IMR-90 (cell line): Measurements from ENCODE around the gene NPNT. TPM values are rescaled to one million over a fixed set of nuclear protein-coding genes. Genes with fewer than 3 reads are reported as not detected.
A peak's percentile ranks its signal among the peaks of the same experiment; 100 is the strongest.

Experiments used
- ATAC-seq: fragments of 200-7000 bp; cut with Tn5 transposase; 2 replicates; pipeline ENCODE4 v1.9.1; 2020; ENCODE audit warnings: low read depth, mild to moderate bottlenecking, moderate library complexity
- BruUV-seq: library from RNA; stranded (reverse); fragments of 400-500 nt; replicated peaks from 2 replicates; lab custom pipeline; 2021; lab: Mats Ljungman, UMichigan
- CTCF ChIA-PET: fragments of 300-600 bp; formaldehyde crosslinking; extraction: SDS; loops from one replicate; lab custom pipeline; 2021; ENCODE audit warnings: antibody characterized with exemption; lab: Yijun Ruan, JAX
- POLR2A ChIA-PET: fragments of 300-600 bp; sonication (Branson Sonifier 250); formaldehyde crosslinking; loops from one replicate; lab custom pipeline; 2022; ENCODE audit warnings: antibody characterized with exemption; ENCODE audit not compliant: unreplicated experiment; lab: Charles Lee
- DNase-seq: peaks from one replicate; pipeline ENCODE4 v3.0.0; 2013
- H2AFZ ChIP-seq: replicated peaks from 2 replicates; pipeline ENCODE3; 2013; ENCODE audit warnings: low read length, mild to moderate bottlenecking; ENCODE audit not compliant: poor library complexity
- H2AK5ac ChIP-seq: 2 replicates; pipeline ENCODE4 v1.6.1; 2013; ENCODE audit warnings: low read depth, low read length, inconsistent platforms
- H2AK9ac ChIP-seq: replicated peaks from 2 replicates; pipeline ENCODE3; 2013; ENCODE audit warnings: mild to moderate bottlenecking, low read depth, low read length, moderate library complexity; ENCODE audit not compliant: poor library complexity
- H2BK120ac ChIP-seq: 2 replicates; pipeline ENCODE4 v1.6.1; 2013; ENCODE audit warnings: low read depth, low read length, inconsistent platforms
- H2BK15ac ChIP-seq: 3 replicates; pipeline ENCODE4 v1.6.1; 2013; ENCODE audit warnings: low read depth, low read length, inconsistent platforms
- H2BK20ac ChIP-seq: 2 replicates; pipeline ENCODE4 v1.6.1; 2013; ENCODE audit warnings: low read depth, mild to moderate bottlenecking, inconsistent platforms, low read length, moderate library complexity
- H2BK5ac ChIP-seq: 2 replicates; pipeline ENCODE4 v1.6.1; 2013; ENCODE audit warnings: mild to moderate bottlenecking, low read depth, low read length, inconsistent platforms; ENCODE audit not compliant: poor library complexity, severe bottlenecking
- H3K14ac ChIP-seq: replicated peaks from 2 replicates; pipeline ENCODE4 v1.6.1; 2013; ENCODE audit warnings: low read depth, low read length, inconsistent platforms
- H3K18ac ChIP-seq: 2 replicates; pipeline ENCODE4 v1.6.1; 2013; ENCODE audit warnings: low read depth, low read length, control low read depth
- H3K23ac ChIP-seq: 2 replicates; pipeline ENCODE4 v1.6.1; 2013; ENCODE audit warnings: low read depth, low read length, inconsistent platforms
- H3K27ac ChIP-seq: 2 replicates; pipeline ENCODE4 v1.5.1; 2013; ENCODE audit warnings: mild to moderate bottlenecking, control low read depth, low read length; ENCODE audit not compliant: insufficient read depth
- H3K27me3 ChIP-seq: 2 replicates; pipeline ENCODE4 v1.6.1; 2013; ENCODE audit warnings: low read length; ENCODE audit not compliant: control insufficient read depth, insufficient read depth
- H3K36me3 ChIP-seq: 2 replicates; pipeline ENCODE4 v1.6.1; 2013; ENCODE audit warnings: low read length, mixed read lengths; ENCODE audit not compliant: control insufficient read depth, insufficient read depth
- H3K4ac ChIP-seq: 2 replicates; pipeline ENCODE4 v1.6.1; 2013; ENCODE audit warnings: low read depth, low read length, inconsistent platforms
- H3K4me1 ChIP-seq: 2 replicates; pipeline ENCODE4 v1.6.1; 2013; ENCODE audit warnings: low read length, mixed read lengths; ENCODE audit not compliant: control insufficient read depth, insufficient read depth
- H3K4me2 ChIP-seq: 2 replicates; pipeline ENCODE4 v1.6.1; 2013; ENCODE audit warnings: low read depth, mild to moderate bottlenecking, control low read depth, low read length, moderate library complexity
- H3K4me3 ChIP-seq: 2 replicates; pipeline ENCODE4 v1.5.1; 2013; ENCODE audit warnings: low read depth, mild to moderate bottlenecking, control low read depth, low read length, moderate library complexity; ENCODE audit not compliant: insufficient read depth
- H3K56ac ChIP-seq: 2 replicates; pipeline ENCODE4 v1.6.1; 2013; ENCODE audit warnings: low read length, inconsistent platforms; ENCODE audit not compliant: insufficient read depth; ENCODE audit errors: extremely low read depth
- H3K79me1 ChIP-seq, 2 experiments: 2 replicates each; pipeline ENCODE4 v1.6.1; 2013; ENCODE audit warnings: low read length in 2 of 2, inconsistent platforms in 1 of 2, low read depth in 1 of 2
- H3K9ac ChIP-seq: 2 replicates; pipeline ENCODE4 v1.6.1; 2013; ENCODE audit warnings: low read depth, low read length, control low read depth
- H3K9me1 ChIP-seq: 2 replicates; pipeline ENCODE4 v1.6.1; 2013; ENCODE audit warnings: low read length, inconsistent platforms; ENCODE audit not compliant: insufficient read depth
- H3K9me3 ChIP-seq: 2 replicates; pipeline ENCODE4 v1.6.1; 2013; ENCODE audit warnings: low read length; ENCODE audit not compliant: control insufficient read depth, insufficient read depth
- H4K20me1 ChIP-seq: 2 replicates; pipeline ENCODE4 v1.6.1; 2013; ENCODE audit warnings: low read length, inconsistent platforms; ENCODE audit not compliant: insufficient read depth
- H4K5ac ChIP-seq: 2 replicates; pipeline ENCODE4 v1.6.1; 2013; ENCODE audit warnings: mild to moderate bottlenecking, low read depth, low read length, control low read depth
- H4K8ac ChIP-seq, 2 experiments: 2 replicates each; pipeline ENCODE4 v1.6.1; 2013; ENCODE audit warnings: low read depth in 2 of 2, low read length in 2 of 2, control low read depth in 1 of 2, inconsistent platforms in 1 of 2
- H4K91ac ChIP-seq: 2 replicates; pipeline ENCODE4 v1.6.1; 2013; ENCODE audit warnings: low read depth, low read length, inconsistent platforms; ENCODE audit not compliant: insufficient read depth
- CEBPB ChIP-seq: IDR thresholded peaks from 2 replicates; pipeline ENCODE4 v1.6.1; 2012; ENCODE audit warnings: low read depth, low read length, improper control_type of control experiment
- CHD1 ChIP-seq: IDR thresholded peaks from 2 replicates; pipeline ENCODE4 v1.6.1; 2012; ENCODE audit warnings: low read depth, low read length, improper control_type of control experiment
- CTCF ChIP-seq: conservative IDR thresholded peaks from 2 replicates; pipeline ENCODE4 v1.5.1; 2012; ENCODE audit warnings: mild to moderate bottlenecking, low read depth, low read length, improper control_type of control experiment
- MAZ ChIP-seq: IDR thresholded peaks from 2 replicates; pipeline ENCODE4 v1.6.1; 2012; ENCODE audit warnings: low read depth, mild to moderate bottlenecking, low read length, improper control_type of control experiment, moderate library complexity, borderline replicate concordance
- NFE2L2 ChIP-seq: fragments of 150-350 bp; IDR thresholded peaks from 2 replicates; pipeline ENCODE4 v1.6.1; 2016; ENCODE audit warnings: low read depth, mild to moderate bottlenecking, low read length
- POLR2A ChIP-seq: IDR thresholded peaks from 2 replicates; pipeline ENCODE4 v1.6.1; 2012; ENCODE audit warnings: mild to moderate bottlenecking, low read depth, low read length
- RAD21 ChIP-seq: IDR thresholded peaks from 2 replicates; pipeline ENCODE4 v1.6.1; 2012; ENCODE audit warnings: low read length, improper control_type of control experiment
- WGBS, 2 experiments: methylation state at CpG; one replicate each; pipeline versions ENCODE4 v1.1.5 to v1.1.7; 2013; ENCODE audit warnings: missing lambda C conversion rate in 2 of 2; ENCODE audit not compliant: insufficient read length in 1 of 2; ENCODE audit errors: extremely low coverage in 2 of 2; 5-methylcytosine and 5-hydroxymethylcytosine counted together
- dilution Hi-C: fragments of 300-500 bp; cut with HindIII; formaldehyde crosslinking; loops from one replicate; pipeline ENCODE4 v1.14.3; 2018; ENCODE audit warnings: low sequenced_read_pairs; ENCODE audit not compliant: unreplicated experiment
- in situ Hi-C: fragments of 300-500 bp; cut with MboI; formaldehyde crosslinking; loops from 3 replicates; pipeline ENCODE4 v1.14.3; 2019; ENCODE audit warnings: low sequenced_read_pairs, inconsistent platforms, mixed read lengths
- intact Hi-C: fragments of 100-400 bp; cut with micrococcal nuclease; formaldehyde crosslinking; loops from 2 replicates; pipeline ENCODE4 v1.10.0; 2022
- polyA plus RNA-seq, 3 experiments: library from polyadenylated mRNA; depleted of rRNA; stranded (reverse); fragments of >200 nt; gene quantifications; 2 replicates each; pipeline ENCODE4 v1.2.3, GENCODE V29; 2012; ENCODE audit warnings: low replicate concordance in 1 of 3
- total RNA-seq: library from RNA; depleted of rRNA; stranded (reverse); fragments of >200 nt; gene quantifications from 2 replicates; pipeline ENCODE4 v1.2.3, GENCODE V29; 2012

Gene NPNT
- total and polyA plus RNA-seq, 2 of the 4 experiments (the other 2 are of a cell fraction), result not detected

GRCh38 chr4:105990933-105991332, 95.7 kb downstream of the NPNT start:
- Histone ChIP-seq H4K91ac (no peak overlapping the region), H3K79me1 (no peaks in the 10 kb centered on the region), H4K8ac (no peak overlapping the region), H2BK5ac (no peak overlapping the region), H3K36me3 (no peaks in the 10 kb centered on the region), H2AFZ (no peak overlapping the region), H3K14ac (no peak overlapping the region), H2BK20ac (no peak overlapping the region), H2AK9ac (no peak overlapping the region), H3K4me2 (no peak overlapping the region), H3K9me1 (no peaks in the 10 kb centered on the region), H3K4me1 (no peaks in the 10 kb centered on the region), H3K9ac (no peak overlapping the region), H4K20me1 (no peaks in the 10 kb centered on the region), H3K18ac (no peak overlapping the region), H3K56ac (no peak overlapping the region), H2AK5ac (no peak overlapping the region), H3K4ac (no peak overlapping the region), H3K9me3 (peaks cover 1% of the 10 kb centered on the region; the same call in 1 of the 2 replicates), H4K5ac (no peak overlapping the region), H3K27ac (no peak overlapping the region), H3K4me3 (no peak overlapping the region), H3K23ac (no peak overlapping the region), H2BK15ac (no peak overlapping the region), H3K27me3 (no peaks in the 10 kb centered on the region), H2BK120ac (no peak overlapping the region)
- TF ChIP-seq RAD21 (no peak), NFE2L2 (no peak), CEBPB (no peak), CTCF (no peak), MAZ (no peak), POLR2A (no peak), CHD1 (no peak)
- WGBS, 2 experiments, result 10% methylated on average over 2 of the region's 3 CpGs; no CpG with 5 or more reads in 1 of the 2 experiments
- dilution Hi-C loops, result no loop called here
- CTCF ChIA-PET, result interaction anchor here (0.5 to 0.6 kb wide), 3 partner anchors 71 to 1450 kb away, joined by 4 to 8 read pairs (median 4); no protein-coding TSS in a partner anchor
- POLR2A ChIA-PET, result no interaction called here
- ATAC-seq (no peak), DNase-seq (peak; percentile 30)
- BruUV-seq, result no TSS peak
- intact Hi-C loops, result no loop called here
- in situ Hi-C loops, result no loop called here
